GDM1 (cell line): ENCODE data around the gene SYNDIG1.

Experiments
- DNase-seq: peaks from one replicate; lab custom pipeline; 2025; lab: John Stamatoyannopoulos, UW

The SYNDIG1 gene

DNA sequence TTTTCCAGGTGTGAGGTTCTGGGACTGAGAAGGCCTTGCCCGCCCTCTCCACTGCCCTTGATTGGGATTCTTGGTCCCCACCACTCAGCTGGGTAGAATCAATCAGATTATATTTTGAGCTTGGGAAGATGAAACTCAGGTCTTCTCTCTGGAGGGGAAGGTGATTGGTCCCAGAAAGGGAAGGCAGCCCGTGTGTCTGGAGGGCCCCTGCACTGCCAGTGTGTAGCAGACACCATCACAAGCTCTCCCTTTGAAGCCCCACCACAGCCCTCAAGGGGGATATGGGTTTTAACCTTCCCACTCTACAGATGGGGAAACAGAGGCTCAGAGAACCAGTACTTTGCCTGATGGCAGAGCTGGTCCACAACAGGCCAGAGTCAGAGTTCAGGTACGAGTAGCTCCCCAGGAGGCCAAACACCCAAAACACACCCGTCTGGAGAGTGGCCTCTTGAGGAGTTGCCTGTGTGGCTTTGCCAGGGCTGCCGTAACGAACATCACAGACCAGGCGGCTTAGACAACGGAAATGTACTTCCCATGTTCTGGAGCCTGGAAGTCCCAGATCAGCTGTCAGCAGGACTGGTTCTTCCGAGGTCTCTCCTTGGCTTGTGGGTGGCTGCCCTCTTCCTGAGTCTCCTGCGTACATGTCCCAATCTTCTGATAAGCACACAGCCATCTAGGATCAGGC lies 205.6 kb downstream of the SYNDIG1 start:
- no peak for DNase-seq

GRCh38 chr20:24675651-24676352 lies 206.4 kb downstream of the SYNDIG1 start:
- DNase-seq = no peak

GRCh38 chr20:24676353-24676977 lies 207.0 kb downstream of the SYNDIG1 start:
- DNase-seq = no peak

DNA sequence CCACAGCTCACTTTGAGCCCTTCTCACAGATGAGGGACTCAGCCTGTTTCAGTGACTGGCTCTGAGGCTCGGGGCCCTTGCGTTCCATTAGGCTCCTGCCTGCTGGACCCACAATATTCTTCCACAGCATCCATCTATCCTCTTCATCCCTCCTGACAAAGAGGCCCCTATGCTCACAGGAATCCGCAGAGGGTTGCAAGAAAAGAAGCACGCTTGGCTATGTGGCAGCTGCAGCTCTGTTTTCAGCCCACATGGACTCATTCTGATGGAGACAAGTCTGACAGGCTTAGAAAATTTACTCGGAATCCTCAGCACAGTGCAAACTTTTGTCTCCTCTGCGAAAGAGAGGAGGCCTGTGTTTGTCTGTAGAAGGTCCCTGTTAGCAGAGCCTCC lies 207.5 kb downstream of the SYNDIG1 start:
- DNase-seq = no peak

GRCh38 chr20:24677626-24678315 lies 208.3 kb downstream of the SYNDIG1 start:
- no peak for DNase-seq

DNA sequence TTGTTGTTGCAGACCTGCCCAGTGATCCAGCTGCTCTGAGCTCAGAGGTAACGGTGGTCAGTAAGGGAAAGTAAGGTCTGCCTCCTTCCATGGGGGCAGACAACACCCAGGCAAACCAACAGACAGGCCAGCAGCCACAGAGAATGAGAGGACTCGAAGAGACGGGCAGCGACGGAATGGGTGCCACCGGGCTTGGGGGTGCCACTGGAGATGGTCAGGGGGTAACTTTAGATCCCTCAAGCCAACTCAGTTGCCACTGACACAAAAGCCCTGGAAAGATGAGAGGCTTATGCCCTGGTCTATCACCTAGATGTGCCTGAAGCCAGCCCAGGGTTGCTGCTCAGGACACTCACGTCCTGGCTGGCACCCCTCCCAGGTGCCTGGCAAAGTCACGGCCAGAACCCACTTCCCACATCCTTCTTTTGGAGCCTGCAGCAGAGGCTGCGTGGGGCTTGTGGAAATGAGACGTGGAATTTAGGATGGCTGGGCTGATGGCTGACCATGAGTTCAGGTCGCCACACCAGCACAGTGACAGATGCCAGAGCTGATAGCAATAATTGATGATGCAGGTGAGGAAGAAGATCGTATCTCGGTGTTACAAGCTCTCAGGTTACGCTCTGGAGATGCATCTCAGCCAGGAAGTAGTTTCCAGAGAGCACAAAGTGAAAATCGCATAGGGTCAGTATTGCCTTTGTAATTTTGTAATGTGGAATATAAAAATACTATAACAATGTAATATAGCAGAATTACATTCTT lies 209.1 kb downstream of the SYNDIG1 start:
- no peak for DNase-seq

DNA sequence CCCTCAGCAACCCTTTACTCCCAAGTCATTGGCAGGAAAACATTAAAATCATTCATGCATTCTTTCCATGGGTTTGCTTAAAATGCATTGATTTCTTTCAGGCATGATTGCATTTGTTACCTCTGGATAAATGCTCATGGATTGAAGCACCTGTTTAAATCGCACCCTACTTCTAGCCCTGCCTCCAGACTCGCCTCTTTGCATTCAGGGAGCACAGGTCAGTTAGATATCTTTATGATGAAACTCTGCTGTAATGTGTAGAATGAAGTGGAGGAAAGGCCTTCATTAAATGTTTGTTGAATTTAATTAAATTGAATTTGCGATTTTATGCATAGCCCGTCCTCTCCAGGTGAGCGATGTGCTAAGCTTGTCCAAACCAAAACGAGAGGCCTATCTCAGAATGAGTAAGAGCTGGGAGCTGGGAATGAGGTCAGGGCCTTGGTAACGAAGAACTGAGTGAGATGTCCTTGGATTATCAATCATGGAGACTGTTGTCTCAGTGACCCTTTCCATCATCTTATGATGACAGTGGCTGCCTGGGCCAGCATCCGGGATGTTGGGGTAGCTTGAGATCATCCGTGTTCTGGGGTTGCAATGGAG lies 210.1 kb downstream of the SYNDIG1 start:
- no peak for DNase-seq

GRCh38 chr20:24681634-24682495 lies 212.4 kb downstream of the SYNDIG1 start:
- DNase-seq = no peak

DNA sequence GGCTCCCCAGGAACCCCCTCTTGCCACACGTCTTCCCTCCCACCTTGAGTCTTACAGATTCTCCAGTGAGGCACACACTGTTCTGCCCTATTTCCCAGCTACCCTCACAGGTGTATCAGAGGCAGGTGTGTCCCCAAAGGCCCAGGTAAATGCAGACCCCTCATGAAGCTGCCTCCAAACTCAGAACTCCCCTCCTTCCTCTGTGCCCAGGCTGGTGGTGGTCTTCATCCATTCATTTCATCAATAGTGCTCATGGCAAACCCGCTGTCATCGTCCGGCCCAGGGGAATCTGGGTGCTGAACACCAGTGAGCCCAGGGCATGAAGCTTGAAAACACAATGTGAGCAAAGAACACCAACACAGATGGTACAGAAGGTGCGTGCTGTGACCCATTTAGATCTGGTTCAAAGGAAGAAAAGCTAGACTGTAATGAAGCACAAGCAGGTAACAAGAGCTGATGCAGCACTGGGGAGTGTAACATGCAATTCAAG lies 213.1 kb downstream of the SYNDIG1 start:
- DNase-seq = no peak

- no peak for DNase-seq
Observed at GRCh38 chr20:24683676-24684075, 214.2 kb downstream of the SYNDIG1 start.

DNA sequence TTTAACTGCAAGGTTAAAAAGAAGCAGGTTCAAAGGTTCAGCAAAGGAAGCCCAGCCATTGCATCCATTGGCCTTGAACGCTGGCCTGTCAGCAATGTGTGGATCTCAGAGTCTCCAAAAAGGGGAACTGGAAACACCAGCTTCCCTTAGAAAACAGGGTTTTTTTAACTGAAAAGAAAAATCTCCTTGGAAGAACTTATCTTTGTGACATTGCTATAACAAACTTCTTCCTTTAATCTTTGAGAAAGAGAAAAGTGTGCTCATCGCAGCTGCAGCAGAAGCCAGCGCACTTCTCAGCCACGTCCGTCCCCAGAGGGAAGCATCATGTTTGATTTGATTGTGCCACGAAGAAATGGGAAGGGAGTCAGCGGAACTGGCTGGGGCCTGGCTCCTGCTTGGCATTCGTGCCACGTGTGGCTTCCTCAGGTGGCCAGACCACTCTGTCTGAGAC lies 215.0 kb downstream of the SYNDIG1 start:
- DNase-seq = peak; percentile 86

- DNase-seq = no peak
Observed at GRCh38 chr20:24684956-24685691, 215.7 kb downstream of the SYNDIG1 start.

DNA sequence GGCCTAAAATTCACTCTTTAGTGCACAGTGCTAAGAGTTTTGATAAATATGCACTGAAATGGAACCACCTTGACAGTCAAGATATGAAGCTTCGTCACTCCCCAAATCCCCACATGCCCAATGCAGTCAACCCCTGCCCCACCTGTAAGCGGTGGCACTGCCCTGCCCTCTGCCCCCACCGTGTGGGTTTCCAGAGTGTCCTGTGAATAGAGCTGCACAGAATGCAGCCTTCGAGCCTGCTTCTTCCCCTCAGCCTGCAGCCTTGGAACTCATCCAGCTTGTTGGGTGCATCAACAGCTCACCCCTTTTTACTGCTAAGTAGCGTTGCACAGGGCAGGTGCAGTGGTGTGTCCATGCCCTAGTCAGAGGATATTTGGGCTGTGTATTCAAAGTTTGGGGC lies 216.3 kb downstream of the SYNDIG1 start:
- no peak for DNase-seq

- DNase-seq = no peak
Observed at GRCh38 chr20:24686156-24686555, 216.7 kb downstream of the SYNDIG1 start.

GRCh38 chr20:24690408-24690807 lies 221.0 kb downstream of the SYNDIG1 start:
- DNase-seq = no peak

DNA sequence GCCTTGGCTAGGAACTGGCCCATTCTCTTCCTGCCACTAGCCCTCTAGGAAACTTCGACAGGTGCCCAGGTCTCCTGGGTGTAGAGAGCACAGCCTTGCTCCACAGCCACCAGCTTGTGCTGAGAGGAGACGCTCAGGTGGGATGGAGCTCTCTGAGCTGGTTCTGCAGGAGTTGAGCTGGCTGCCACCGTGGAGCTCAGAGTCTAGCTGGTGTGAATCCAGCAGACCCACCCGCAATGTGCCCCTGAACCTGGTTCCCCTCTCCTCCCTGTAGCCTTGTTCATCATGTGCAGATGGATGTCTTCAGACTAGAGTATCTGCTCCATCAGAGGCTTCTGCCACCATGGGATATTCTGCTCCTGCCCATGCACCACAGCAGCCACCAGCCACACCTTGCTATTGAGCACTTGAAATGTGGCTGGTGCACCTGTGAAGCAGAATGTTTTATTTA lies 222.5 kb downstream of the SYNDIG1 start:
- DNase-seq = no peak

DNA sequence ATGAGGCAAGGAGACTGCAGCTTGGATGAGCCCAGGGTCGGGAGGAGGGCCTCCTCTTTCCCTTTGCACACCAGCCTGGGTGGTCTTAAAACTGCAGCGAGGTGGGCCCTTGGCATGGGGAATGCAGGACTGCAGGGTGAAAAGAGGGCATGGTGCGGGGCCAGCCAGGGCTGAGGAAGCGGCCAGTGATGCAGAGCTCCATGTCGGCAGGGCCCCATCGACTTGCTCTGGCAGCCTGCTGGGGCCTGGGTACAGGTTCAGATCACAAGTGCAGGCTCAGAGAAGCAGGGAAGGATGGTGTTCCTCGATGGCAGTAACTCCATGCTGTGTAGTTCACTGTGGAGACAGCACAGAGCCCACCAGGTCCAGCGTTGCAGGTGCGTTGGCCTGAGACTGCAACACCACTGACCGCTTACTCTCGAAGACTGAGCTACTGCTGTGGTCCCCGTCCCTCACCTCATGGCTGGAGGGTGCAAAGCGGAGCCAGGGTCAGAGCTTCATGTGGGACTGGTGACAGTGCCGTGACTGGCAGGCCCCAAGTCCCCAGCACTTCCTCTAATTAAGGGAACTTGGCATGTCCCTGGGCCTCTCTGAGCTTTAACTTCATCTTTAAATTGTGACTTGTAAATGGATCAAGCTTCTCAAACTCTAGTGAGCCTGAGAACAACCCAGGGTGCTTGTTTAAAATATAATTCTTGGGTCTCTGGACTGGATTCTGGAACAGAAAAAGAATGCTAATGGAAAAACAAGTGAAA lies 223.2 kb downstream of the SYNDIG1 start:
- peak; percentile 24 for DNase-seq

- no peak for DNase-seq
Observed at GRCh38 chr20:24693466-24694156, 224.2 kb downstream of the SYNDIG1 start.
